ENCODE measurements around the gene GCA. TPM values are rescaled to one million over a fixed set of nuclear protein-coding genes. Genes with fewer than 3 reads are reported as not detected.

The GCA gene
- total RNA-seq, 1 donor from 2014 or later = 16.3 TPM

- intact Hi-C loops (cut with micrococcal nuclease) = loop anchor here (1.0 kb wide), 2 partner anchors 8 to 17 kb away; partner anchors contain the start of gene GCA
Measured at GRCh38 chr2:162327134-162327769, 16.7 kb upstream of the GCA start.

DNA sequence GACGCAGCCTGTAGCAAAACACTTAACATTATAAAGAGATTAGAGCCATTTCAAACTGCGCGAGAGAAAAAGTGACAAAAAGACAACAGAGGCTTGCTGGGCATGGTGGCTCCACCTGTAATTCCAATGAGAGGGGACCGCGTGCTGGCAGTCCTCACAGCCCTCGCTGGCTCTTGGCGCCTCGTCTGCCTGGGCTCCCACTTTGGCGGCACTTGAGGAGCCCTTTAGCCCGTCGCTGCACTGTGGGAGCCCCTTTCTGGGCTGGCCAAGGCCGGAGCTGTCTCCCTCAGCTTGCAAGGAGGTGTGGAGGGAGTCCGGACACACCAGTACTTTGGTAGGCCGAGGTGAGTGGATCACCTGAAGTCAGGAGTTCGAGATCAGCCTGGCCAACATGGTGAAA lies 16.1 kb upstream of the GCA start:
- intact Hi-C loops (cut with micrococcal nuclease) = loop anchor here (1.0 kb wide), 2 partner anchors 9 to 16 kb away; partner anchors contain the start of gene GCA

DNA sequence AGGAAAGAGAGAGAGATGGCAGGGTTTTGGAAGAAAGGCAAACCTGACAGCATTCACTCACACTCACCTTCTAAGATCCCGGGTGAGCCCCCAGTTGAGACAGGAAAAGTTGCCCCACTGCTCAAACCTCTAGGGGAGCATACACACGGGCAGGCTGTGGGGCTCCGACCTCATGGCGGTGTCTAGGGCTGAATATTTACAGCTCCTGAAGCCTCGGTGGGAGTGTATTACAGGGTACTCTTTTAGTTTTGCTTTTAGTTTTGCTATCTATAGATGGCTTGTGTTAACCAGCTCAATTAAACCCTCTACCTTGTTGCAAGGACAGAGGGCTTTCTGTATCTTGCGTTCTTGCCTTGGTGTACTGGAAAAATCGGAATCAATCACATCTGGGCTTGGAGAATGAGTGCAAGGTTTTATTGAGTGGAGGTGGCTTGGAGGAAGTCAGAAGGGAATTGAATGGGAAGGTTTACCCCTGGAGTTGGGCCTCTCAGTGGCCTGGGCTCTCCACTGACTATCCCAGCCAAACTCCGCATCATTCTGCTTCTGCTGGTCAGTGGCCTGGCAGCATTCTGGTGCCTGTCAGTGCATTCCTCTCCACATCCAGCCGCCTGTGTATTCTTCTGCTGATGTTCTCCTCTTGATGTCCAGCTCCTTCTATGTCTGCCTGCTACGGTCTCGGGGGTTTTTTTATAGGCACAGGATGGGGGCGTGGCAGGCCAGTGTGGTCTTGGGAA lies 15.3 kb upstream of the GCA start:
- intact Hi-C loops (cut with micrococcal nuclease) = no loop called here

- intact Hi-C loops (cut with micrococcal nuclease) = no loop called here
Measured at GRCh38 chr2:162330881-162331280, 13.1 kb upstream of the GCA start.

DNA sequence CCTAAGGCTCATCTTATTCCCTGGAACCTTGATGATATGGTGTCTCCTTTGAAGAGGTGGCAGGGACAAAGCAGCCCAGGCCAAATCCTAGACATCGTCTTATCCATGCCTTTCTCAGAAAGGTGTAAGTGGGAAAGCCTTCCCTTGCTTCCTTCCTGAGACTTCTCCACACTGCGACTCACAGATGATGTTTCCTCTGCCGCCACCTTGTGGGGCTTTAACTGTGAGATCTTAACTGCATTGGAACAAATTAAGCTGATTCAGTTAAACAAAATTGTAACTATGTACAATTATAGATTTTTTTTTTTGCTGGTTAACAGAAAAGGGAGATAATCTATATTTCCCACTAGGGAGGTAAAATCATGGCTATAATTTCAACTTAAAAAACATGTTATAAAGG lies 10.0 kb upstream of the GCA start:
- intact Hi-C loops (cut with micrococcal nuclease) = loop anchor here (1.0 to 2.0 kb wide), 5 partner anchors 10 to 181 kb away; partner anchors contain the start of genes GCA and IFIH1

DNA sequence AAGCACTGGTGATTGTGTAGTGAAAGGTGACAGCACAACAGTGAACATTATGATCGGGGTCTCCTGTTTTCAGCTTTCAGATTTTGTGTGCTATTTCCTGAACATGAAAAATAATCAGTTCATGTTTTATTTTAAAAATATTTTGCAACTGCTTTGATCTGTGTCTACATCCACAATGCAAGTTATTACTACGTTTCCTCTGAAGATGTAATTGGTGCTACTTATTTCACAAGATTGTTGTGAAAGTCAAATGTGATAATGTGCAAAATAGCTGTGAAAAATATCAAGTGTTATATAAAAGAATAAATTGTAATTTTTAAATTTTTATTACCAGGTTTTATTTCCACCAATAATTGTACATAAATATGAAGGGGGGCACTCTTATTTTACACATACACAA lies 6.1 kb upstream of the GCA start:
- intact Hi-C loops (cut with micrococcal nuclease) = no loop called here

DNA sequence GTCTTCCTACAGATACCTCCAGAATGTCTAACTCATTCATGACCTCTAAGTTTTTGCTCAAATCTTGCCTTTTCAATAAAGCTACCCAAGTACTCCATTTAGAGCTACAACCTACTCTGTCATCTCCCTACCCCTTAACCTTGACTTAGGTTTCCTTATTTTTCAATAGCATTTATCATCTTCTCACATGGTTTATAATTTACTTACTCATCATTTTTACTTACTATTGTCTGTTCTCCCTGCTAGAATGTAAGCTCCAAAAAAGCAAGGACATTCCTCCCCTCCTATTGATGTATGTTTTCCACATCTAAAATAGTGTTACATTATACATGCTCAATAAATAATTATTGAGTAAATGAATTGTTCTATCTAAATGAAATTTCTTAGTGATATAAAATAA lies 3.1 kb upstream of the GCA start:
- intact Hi-C loops (cut with micrococcal nuclease) = loop anchor here (5.0 kb wide), 1 partner anchor 269 kb away; the partner anchor contains the start of gene DPP4

DNA sequence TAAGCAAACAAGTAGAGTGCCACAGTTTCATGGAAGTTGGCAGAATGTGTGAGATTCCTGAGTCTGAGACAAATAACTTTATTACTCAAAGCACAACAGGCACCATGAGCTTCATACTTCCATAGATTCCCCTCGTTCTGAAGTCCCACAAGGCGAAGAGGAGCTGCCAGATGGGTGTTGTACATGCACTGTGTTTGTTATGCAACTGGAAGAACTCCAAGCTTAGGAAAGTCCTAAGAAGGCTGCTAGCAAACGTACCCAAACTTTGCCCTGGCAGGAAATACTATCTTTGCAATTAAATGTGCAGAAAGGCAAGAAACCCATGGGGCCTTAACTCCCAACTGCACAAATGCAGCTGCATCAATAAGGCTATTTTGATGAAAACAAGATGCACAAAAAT lies 1.6 kb upstream of the GCA start:
- intact Hi-C loops (cut with micrococcal nuclease) = loop anchor here (5.0 kb wide), 1 partner anchor 270 kb away; the partner anchor contains the start of gene DPP4

- intact Hi-C loops (cut with micrococcal nuclease) = loop anchor here (5.0 kb wide), 1 partner anchor 271 kb away; the partner anchor contains the start of gene DPP4
Measured at GRCh38 chr2:162342841-162343240, 1.1 kb upstream of the GCA start.

GRCh38 chr2:162343492-162343823 lies 474 bp upstream of the GCA start:
- intact Hi-C loops (cut with micrococcal nuclease) = loop anchor here (5.0 kb wide), 1 partner anchor 271 kb away; the partner anchor contains the start of gene DPP4

- intact Hi-C loops (cut with micrococcal nuclease) = loop anchor here (1.0 to 5.0 kb wide), 6 partner anchors 10 to 1036 kb away; partner anchors contain the start of genes DPP4, IFIH1 and PSMD14
Measured at GRCh38 chr2:162344617-162344950, 652 bp downstream of the GCA start.

DNA sequence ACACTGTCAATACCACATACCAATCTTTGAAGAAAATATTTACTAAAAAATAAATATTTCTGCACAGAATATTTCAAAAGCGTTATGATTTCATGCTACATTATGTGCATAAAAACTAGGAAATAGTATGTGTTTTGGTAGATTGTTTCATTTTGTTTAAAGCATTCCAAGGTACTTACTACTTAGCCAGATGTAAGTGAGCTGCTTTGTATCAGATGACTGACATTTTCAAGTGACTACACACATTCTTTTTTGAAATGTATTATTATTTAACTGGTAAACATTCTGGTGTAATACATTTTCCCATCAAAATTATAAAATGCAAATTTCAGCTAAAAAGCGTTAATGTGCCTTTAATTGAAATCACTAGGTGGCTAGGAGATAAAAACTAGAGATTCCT lies 21.5 kb downstream of the GCA start:
- intact Hi-C loops (cut with micrococcal nuclease) = no loop called here

DNA sequence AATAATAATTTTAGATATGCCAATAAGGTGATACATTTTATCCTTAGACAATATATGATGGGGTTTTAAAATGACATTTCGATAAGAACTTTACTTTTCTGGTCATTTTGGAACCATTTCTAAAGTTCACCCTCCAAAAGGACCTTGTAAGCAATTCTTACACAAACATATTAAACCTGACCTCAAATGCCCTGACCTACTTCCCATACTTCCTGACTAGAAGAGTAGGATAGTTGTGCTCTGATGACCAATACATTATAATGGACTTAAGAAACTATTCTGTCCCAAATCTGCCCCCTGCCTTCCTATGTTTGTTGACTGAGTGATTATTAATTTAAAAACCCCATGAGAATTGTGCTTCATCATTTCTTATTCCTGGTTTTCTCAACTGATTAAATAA lies 24.6 kb downstream of the GCA start:
- intact Hi-C loops (cut with micrococcal nuclease) = no loop called here

DNA sequence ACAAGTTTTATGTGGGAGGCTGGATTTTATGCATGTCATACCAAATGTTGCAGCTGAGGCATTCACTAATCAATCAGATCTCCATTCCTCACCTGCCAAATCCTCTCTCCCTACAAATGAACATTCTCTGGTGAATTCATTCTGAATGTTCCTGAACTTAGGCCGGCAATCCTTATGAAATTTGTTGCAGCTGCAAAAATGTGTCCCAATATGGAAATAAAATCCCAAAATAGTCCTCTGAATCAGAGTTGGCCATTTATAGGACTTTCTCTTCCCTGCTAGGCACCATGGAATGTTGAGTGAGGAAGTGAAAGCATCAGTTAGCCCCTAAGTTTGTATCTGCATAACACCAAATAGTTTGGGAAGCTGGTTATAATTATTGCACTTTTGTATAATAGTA lies 25.6 kb downstream of the GCA start:
- intact Hi-C loops (cut with micrococcal nuclease) = no loop called here

GRCh38 chr2:162370931-162371330 lies 27.0 kb downstream of the GCA start:
- intact Hi-C loops (cut with micrococcal nuclease) = no loop called here

DNA sequence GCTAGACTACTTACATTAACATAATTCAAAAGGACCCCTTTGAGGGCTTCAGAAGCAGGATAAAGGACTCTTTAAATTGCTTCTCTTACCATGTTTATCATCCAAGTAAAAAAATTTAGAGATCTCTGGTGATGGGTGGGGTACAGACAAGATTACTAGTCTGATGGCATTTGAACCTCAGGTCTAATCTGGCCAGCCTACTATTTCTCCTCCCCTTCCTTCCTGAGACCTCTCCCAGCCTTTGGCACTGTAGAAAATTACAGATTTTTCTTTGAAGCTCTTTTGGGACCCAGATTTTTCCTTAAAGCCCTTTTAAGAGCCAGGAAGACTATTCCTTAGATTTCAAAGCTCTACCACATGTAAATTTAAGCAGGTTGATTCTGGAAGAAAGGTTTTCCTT lies 28.9 kb downstream of the GCA start:
- intact Hi-C loops (cut with micrococcal nuclease) = no loop called here

GRCh38 chr2:162379719-162380580 lies 36.0 kb downstream of the GCA start:
- intact Hi-C loops (cut with micrococcal nuclease) = no loop called here

DNA sequence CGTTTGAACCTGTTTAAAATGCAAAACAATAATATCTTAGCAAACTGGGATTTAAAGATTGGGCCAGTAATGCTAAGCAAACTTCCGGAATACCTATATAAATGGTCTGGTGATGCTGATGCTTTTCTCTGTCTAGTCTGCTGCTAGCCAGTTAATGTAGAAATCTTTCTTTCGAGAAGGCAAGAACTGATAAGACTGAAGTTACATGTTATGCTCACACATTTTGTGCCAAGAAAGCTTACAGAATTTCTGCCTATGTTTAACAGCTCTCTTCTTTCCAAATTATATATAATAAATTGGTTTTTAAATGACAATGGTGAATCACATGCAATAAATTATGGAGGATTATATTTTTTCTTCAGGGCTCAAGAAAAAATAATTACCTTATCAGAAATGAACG lies 37.9 kb downstream of the GCA start:
- intact Hi-C loops (cut with micrococcal nuclease) = no loop called here

DNA sequence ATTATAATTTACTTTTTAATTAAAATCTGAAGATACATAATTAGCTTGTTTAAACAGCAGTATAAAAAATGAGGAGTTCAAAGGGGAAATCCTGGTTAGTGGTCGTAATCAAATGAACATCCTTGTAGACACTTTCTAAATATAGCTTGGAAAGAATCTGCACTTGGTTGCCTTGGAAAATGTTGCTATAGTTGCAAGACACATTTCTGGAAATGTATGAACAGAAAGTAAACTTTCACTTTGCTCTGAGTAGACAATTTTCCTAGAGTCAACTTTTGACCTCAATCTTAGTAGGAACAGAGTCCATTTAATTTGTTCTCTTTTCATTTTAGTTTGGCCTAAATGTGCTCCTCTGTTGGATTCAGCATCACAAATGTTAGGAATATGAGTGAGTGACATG lies 38.3 kb downstream of the GCA start:
- intact Hi-C loops (cut with micrococcal nuclease) = no loop called here

- intact Hi-C loops (cut with micrococcal nuclease) = no loop called here
Measured at GRCh38 chr2:162385536-162385935, 41.6 kb downstream of the GCA start.

GRCh38 chr2:162390801-162391200 lies 46.9 kb downstream of the GCA start:
- intact Hi-C loops (cut with micrococcal nuclease) = no loop called here

GRCh38 chr2:162400336-162400735 lies 56.4 kb downstream of the GCA start:
- intact Hi-C loops (cut with micrococcal nuclease) = no loop called here

Data from T-helper 1 cell treated with Interleukin-12 subunit alpha and Interleukin-12 subunit beta and Interleukin-4 antibody, amounts not matched to agents 30 ng/mL and 1 ng/mL, for 36 hours (primary cell).